Midbrain (tissue), 1 donor: ENCODE data around the gene KRTAP26-1.

Experiments used
- DNase-seq: peaks from one replicate; lab custom pipeline; 2025; lab: John Stamatoyannopoulos, UW

Gene KRTAP26-1, protein sequence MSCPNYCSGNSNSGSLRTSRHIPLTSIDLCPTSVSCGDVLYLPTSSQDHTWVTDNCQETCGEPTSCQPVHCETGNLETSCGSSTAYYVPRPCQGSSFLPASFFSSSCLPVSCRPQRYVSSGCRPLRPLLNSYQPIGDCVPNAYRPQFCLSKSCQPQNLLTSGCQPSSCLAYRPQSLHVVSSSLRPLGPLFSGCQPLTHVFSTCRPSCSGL

DNA sequence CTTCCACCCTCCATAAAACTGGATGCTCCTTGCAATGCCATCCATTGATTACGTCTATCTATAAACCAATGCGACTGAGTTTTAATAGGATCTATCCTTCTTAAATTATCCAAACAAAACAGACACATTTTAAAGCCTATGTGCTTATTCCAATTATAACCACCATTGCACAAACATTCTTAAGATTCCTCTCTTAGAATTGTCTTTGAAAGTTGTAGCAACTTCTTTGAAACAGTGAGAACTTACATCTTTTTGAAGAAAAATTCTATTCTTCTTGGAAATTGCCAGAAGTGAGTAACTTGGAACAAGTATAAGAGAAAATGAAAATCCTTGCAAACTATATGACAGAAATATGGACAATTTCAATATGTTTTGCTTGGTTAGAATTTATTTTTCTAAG, at the start of gene KRTAP26-1:
Gene KRTAP26-1 (minus strand): TSS at position 101 of the 400 bp plus-strand sequence. CDS start 280 bp downstream, outside the sequence.
- no peak for DNase-seq

DNA sequence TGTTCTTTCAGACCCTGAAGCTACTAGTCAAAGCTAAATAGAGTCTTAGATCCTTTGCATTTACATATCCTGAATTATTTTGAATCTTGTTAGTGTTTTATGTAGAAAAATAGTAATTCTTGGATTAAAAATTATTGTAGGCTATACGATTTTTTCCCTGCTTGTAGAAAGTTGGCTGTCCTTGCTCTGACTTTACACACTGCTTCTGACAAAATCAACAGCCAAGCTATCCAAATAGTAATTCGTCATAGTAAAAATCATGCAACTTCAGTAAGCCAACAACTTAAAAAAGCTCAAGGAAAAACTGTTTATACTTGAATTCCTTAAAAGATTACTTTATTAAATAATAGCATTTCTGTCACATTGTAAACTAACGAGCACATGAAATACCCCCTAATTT, 35.8 kb upstream of the KRTAP26-1 start:
- no peak for DNase-seq

DNA sequence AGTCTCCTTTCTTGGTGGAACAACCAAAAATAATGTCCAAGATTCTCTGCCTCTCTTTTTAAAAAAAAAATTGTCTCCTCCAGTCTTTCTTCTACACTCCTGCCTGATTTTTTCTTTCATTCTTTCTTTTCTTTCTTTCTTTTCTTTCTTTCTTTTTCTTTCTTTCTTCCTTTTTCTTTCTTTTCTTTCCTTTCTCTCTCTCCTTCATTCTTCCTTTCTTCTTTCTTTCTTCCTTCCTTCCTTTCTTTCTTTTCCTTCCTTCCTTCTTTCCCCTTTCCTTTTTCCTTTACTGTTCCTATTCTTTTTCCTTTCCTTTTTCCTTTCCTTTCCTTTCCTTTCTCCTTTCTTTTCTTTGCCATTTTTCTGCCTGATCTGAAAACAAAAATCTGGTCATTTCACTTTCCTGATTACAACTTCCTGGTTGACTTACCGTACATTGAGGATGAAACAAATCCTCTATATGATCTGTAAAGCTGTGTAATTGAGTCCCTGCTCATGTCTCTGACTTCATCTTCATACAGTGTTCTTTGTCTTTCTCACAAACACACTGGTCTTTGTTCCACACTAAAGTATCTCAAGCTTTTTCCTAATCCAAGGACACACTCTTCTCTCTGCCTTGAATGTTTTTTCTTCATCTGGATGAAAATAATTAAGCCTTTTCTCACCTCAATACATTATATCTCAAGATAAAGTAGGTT, 34.3 kb upstream of the KRTAP26-1 start:
- no peak for DNase-seq

DNA sequence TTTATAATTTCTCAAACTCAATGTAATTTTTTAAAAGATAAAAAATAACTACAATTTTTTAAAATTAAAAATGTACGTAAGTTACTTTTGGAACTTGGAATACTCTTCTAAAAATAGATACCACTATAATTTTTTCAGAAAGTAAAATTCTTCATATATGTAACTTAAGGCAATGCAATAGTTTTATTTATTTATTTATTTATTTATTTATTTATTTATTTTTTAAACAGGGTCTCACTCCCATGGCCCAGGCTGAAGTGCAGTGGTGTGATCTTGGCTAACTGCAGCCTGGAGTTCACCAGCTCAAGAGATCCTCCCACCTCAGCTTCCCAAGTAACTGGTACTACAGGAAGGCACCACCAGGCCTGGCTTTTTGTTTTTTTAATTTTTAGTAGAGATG, 31.4 kb upstream of the KRTAP26-1 start:
- no peak for DNase-seq

DNA sequence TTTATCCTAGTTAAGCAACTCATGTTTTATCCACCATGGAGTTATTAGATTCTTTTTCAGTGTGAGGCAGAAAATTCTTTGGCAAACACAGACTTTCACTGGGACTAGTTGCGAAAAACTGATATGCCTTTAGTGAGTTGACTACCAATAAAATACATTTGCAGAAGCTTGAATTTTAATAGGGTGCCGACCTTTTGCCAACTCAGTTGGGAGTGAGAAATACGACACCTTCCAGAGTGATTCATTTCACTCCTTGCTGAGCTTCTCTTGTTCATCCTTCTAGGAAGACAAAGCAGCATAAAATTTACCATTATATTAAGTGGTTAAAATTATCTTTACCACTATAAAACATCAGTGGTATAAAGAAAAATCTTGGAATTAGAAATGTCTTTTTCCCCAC, 29.5 kb upstream of the KRTAP26-1 start:
- no peak for DNase-seq

DNA sequence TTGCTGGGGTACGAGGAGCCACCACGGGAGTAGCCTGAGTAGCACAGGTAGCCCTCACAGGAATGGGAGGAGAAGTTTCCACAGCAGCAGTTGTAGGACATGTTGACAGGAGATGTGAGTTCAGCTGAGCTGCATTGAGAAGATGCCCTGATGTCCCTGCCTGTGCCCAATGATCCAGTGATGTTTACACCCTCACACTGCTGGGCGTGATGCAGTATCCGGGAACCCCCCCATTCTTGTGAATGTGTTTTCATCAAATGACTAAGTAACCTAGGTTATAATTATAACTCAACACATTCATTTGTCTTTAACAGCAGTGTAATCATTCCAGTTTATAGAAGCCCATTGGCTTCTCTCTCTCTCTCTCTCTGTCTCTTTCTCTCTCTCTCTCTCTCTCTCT, 28.4 kb upstream of the KRTAP26-1 start, which contains the start of gene KRTAP23-1:
Gene KRTAP23-1 (minus strand): TSS at position 101 of the 400 bp plus-strand sequence. CDS start 0 bp downstream, at position 101.
- DNase-seq = no peak

DNA sequence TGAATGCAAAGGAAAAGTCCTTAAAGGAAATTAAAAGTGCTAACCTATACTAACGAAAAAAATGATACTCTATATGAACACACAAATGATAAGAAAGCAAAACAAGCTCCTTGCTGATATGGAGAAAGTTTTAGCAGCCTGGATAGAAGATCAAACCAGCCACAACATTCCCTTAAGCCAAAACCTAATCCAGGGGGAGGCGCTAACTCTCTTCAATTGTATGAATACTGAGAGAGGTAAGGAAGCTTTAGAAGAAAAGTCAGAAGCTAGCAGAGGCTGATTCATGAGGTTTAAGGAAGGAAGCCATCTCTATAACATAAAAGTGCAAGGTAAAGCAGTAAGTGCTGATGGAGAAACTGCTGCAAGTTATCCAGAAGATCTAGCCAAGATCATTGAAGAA, 24.9 kb upstream of the KRTAP26-1 start:
- DNase-seq = no peak

DNA sequence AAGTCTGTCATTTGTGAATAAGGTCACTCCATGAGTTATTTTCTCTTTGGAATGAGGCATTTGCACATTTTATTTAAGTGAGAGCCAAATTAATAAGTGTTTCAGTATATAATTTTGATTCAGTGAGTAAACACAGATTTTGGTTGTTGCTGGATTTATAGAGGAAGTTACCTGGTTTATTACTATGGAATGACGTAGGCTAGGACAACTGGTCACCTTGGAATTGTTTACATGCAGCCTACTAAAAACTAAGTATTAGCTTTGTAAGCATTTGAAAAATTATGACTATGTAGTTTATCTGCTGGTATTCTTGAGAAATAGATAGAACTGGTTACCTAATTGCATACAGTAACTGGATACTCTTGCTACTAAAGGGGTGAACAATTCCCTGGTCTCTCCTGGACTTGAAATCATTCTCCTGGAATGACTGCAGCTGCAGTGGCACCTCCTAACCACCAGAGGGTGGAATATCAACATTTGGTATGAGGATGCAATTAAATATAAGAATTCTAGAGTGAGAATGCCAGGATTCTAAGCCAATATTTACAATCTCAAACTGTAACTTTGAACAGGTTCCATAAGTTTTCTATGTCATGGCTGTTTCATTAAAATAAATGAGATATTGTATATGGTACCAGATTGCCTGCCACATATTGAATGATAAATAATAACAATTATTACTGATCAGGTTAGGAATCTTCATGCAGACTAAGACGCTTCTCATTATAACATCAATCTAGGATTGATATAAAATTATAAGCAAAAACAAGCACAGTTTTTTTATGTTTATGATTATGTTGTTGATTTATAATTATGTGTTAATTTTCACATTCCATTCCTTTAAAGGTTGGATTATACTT, 20.8 kb upstream of the KRTAP26-1 start:
- peak; percentile 21 for DNase-seq

DNA sequence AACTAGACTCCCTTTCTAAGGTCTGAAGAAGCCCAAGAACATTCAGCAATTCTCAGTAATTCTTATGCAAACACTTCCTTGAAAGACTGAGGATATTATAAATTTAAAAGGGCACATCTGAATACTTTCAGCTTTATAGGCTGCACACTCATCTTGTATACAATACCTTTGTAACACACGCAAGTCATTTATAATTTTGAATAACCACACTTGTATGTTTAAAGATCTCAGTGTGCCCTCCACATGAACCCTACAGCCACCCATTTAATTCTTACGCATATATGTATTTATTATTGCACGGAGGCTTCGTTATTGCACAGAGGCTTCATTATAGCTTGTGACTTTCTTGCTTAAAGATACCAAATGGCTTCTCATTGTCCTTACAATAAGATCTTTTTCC, 18.6 kb upstream of the KRTAP26-1 start:
- DNase-seq = no peak

DNA sequence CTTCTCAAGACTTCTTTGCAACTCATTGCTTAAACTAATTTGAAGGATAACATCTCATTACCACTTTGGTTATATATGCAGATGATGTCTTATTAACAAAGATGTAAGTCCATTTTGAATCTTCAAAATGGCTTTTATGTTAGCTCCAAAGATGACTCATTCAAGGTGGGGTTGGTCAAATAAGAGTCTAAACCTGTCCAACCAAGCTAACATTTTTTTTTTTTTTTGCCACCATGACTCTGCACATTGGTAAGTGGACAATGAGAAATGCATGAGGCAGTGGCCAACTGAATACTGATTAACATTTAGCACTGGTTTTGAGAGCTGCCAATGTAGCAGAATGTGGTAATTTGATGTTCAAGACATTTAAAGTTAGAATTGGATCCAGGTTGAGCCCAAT, 17.7 kb upstream of the KRTAP26-1 start:
- no peak for DNase-seq

DNA sequence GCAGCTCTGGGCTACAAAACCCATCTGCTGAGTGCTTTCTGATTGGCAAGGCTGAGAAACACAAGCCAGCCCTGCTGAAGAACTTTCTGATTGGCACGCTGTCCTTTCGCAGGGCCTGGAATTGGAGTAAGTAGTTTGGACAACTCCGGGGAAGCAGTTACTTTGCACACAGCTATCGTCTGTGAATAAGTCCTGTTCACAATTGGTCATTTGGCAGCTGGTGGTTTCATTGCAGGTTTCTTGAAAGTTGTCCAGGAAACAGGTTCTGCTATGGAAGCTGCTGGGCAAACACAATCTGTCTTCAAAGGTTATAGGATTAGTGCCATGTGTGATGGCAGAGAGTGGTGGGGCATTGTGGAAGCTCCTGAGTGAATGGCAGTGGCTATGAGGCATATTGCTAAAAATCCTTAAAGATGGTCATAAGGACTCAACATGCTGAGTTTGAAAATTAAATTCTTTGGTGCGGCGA, 17.2 kb upstream of the KRTAP26-1 start, which contains the start of gene KRTAP27-1:
Gene KRTAP27-1 (minus strand): TSS at position 419 of the 469 bp plus-strand sequence. CDS start 26 bp downstream, at position 393.
- DNase-seq = no peak

DNA sequence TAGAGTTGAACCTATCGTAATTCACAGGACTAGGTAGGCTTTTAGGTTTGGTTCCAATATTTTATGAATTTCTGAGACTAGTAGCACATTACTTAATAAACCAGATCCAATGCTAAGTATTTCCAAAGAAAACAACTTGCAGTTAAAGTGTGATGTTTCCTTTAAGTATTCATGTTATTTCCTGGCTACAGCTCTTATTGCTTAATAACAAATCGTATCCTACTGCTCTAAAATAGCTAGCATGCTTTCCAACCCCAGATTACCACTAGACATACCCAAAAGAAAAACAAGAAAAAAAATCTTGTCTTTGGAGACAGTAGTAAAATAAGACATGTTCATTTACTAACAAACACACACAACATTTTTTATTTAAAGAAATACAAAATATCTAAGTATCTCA, 16.5 kb upstream of the KRTAP26-1 start:
- no peak for DNase-seq

DNA sequence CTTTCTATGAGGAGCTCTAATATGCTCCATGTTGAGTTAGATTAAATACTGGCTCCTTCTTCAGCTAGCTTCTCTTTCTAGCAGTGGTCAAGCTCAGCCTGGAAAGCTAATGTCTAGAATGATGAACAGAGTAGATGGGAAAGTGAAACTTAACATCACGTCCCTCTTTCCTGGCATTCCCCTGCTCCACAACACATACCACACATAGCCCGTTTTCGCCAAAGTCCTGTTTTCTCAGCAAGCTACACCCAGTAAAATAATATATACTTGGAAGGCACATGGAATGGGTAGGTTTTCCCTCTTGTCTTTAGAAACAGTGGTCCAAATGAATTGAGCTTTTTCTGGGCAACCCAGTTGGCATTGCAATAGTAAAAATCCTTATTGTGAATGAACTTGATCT, 13.6 kb upstream of the KRTAP26-1 start:
- no peak for DNase-seq

DNA sequence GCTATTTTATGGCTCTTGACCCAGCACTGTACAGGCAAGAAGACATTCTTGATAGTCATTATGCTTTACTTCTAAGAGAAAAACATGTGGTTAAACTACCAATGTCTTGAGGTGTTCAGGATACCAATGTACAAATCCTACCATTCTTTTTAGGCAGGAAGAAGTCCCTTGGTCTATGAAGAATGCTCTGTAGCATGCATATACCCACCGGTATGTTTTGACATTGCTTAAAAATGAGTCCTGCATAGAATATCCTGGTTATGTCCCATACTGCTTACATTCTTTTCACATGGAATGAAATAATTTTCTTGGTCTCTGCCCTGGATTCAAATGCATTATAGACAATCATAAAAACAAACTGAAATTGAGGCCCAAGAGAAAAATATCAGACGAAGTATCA, 12.6 kb upstream of the KRTAP26-1 start:
- no peak for DNase-seq

DNA sequence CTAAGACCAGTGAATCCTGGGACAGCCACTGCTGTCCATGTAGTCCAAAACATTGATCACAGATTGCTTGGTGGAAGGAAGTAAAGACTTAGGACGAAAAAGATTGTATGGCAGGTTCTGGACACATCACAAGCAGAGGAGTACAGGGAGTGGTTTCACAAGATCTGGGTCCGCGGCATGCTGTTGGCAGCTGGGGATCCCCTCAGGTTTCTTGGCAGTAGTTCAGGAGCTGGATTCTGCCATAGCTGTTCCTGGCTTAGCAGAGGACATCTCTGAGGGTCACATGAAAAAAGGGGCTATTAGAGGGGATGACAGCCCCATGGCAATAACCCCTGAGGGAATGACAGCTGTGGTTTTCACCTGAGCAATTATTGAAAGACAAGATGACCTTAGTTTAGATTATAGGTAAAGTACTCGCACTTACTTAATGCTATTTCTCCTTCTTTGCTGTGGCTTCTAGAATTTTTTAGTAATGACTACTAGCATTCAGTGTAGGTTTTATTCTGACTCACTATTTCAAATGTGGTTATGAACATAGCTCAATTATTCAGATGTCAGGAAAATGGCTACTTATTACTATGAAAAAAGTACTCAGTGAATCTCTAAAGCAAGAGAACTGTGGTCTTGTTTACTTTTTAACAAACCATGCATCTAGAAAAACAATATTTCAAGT, 9.2 kb upstream of the KRTAP26-1 start:
- DNase-seq = no peak

DNA sequence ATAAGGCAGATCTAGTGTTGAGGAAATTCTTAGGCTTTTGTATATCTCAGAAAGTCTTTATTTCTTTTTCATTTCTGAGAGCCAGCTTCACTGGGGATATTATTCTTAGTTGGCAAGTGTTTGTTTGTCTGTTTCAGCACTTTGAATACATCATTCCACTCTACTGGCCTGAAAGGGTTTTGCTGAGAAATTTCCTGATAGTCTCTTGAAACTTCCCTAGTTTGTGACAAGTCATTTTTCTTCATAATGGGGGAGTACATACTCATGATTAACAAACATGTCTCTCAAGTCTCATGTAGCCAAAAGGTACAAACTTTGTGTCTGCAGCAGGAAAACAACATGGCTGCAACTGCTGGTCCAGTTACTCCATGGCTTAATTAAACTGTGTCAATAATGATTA, 6.3 kb upstream of the KRTAP26-1 start:
- DNase-seq = no peak

DNA sequence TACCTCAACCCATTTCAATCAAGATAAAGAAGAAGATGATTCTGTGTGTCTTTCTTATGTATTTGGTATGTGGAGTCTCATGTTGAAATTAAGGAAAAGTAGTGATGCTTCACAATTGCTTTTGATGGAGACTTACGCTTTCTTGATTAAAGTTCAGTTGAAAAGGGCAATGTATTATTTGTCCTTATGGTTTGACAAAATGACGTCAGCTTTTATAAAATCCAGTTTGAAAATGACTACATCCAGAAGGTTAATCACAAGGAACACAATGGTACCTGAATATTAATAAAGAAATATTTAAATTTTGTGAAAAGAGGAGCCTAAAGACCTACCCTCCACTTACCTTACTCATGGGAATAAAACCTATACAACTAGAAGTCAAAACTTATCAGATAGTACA, 4.4 kb downstream of the KRTAP26-1 start:
- DNase-seq = no peak

DNA sequence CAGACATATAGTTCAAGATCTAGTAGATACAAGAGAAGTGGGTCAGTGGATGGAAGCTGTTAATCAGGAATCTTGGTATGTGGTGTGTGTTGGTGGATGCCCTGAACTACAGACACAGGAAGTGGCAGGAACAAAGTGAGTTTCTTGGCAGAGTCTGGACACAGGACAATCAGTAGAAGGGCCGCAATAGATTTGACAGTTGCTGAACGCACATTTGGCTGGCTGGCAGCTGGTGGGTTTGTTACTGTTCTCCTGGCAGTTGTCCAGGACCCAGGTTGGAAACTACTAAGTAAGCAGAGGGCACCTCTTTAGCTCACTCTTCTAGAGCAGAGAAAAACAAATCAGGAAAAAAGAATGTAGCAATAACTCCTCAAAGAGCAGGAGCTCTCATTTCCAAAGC, 13.2 kb downstream of the KRTAP26-1 start:
- DNase-seq = no peak

DNA sequence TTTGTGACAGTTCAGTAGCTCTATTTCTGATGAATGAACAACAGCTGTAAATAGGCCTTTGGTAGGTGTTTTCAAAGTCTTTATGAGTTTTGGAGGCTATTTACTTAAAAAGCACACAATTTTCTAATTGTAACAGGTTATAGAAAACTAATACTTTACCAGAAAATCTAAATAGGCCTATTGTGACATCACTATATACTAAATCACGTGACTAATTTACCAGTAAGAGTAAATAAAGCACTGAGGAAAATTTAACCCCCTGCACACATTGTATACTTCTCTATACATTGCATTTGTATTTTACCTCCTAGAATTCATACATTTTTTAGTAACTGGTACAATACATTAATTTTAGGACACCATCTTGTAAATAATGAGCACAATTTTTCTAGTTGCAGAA, 15.0 kb downstream of the KRTAP26-1 start:
- DNase-seq = no peak

DNA sequence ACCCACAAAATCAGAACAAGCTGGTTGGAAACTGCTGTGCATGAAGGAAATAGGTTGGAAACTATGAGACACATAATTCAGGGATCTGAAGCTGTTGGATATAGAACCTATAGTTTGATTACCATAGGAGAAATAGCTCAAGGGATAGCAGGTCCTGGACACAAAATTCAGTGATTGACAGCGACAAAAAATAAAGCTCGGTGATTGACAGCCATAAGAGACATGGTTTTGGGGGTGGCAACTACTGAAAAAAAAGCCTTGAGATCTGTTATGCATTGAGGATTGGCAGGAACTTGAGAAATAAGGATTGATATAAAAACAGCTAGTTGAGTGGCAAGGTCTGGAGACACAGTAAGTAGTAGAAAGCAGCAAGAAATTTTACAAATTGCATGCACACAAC, 30.9 kb downstream of the KRTAP26-1 start, which contains the start of gene KRTAP25-1:
Gene KRTAP25-1 (minus strand): TSS at position 300 of the 400 bp plus-strand sequence. CDS start 24 bp downstream, at position 276.
- no peak for DNase-seq

DNA sequence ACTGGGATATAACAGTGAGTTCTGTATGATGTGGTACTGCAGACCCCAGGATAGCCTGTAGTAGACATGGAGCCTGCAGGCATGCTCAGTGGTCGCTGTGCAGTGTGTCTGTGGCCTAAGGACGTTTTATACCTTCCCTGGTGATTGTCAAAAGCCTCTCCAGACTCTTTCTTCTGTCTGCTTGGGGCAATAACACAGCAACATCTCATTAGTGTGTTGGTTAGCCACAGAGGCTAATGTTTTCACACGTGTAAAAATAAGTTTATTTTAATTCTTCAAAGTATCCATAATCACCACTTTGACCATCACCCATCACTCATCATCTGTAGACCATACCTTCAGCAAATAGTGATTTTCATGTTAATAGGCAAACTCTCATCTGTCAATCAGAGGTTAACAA, 37.3 kb downstream of the KRTAP26-1 start, which contains the start of gene KRTAP24-1:
Gene KRTAP24-1 (minus strand): TSS at position 101 of the 400 bp plus-strand sequence. CDS start 18 bp downstream, at position 83.
- DNase-seq = no peak

DNA sequence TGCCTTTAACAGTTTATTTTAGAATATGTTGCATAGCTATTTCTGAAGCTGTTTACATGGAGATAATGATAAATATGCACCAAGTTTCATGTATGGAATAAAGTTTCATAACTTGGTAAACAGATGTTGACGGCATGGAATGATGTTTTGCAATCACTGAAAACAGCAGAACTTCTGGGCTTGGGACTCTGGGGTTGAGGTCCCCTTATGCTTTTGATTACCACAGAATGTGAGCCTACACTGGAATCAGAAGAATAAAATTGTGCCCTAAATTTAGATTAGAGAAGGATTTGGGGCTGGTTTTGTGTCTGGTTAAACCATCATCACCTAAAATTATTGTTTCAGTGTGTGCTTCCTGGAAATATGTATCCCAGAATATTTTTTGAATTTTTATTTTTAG, 48.5 kb downstream of the KRTAP26-1 start:
- DNase-seq = no peak
